ENCODE data around the gene DNAJC15.
"Not testable (repeated sequence)": the region's sequence is repeated elsewhere in the genome, so short reads cannot be mapped to it uniquely, and the experiment has no call there.

Gene DNAJC15

DNA sequence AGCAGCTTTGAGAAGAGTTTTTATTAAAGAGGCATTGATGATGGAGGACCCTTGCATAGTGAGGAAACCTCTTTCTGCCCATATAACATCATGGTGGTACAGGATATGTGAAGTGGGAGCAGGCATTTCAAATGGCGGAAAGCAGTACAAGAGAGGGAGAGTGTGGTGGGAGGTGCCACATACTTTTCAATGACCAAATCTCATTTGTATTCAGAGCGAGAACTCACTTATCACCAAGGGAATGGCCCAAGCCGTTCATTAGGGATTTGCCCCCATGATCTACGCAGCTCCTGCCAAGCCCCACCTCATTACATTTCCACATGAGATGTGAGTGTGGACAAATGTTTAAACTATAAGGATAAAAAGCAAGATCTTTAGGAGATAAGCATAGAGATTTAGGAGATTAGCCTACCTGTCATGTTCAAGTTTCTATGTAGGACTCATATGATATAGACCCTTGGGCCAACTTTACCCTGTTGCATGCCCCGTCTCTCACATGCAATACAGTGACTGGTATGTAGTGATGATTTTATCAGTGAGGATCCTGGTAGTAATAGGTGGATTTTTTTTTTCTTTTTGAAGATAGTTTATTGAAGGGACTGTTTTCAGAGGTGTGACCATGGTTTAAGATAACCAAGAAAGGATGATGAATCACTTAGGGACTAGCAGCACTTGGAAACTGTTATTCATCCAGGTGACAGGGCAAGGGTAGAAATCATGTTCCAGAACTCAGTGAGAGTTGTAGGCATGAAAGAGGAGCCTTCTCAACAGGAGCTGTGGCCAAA lies 38.3 kb downstream of the DNAJC15 start:
- peaks cover 3% of the 10 kb centered on the region for H3K79me2 ChIP-seq
- TF ChIP-seq, protein P1, sequence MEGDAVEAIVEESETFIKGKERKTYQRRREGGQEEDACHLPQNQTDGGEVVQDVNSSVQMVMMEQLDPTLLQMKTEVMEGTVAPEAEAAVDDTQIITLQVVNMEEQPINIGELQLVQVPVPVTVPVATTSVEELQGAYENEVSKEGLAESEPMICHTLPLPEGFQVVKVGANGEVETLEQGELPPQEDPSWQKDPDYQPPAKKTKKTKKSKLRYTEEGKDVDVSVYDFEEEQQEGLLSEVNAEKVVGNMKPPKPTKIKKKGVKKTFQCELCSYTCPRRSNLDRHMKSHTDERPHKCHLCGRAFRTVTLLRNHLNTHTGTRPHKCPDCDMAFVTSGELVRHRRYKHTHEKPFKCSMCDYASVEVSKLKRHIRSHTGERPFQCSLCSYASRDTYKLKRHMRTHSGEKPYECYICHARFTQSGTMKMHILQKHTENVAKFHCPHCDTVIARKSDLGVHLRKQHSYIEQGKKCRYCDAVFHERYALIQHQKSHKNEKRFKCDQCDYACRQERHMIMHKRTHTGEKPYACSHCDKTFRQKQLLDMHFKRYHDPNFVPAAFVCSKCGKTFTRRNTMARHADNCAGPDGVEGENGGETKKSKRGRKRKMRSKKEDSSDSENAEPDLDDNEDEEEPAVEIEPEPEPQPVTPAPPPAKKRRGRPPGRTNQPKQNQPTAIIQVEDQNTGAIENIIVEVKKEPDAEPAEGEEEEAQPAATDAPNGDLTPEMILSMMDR (IDR thresholded peaks at IDR 0.05) = no peak
- no peaks in the 10 kb centered on the region for H3K36me3 ChIP-seq (ENCODE audit: control insufficient read depth, insufficient read depth, low read length)
- H3K4me1 ChIP-seq = no peaks in the 10 kb centered on the region
- H3K9me3 ChIP-seq (ENCODE audit: control insufficient read depth, low read length) = no peaks in the 10 kb centered on the region
- H3K9ac ChIP-seq = no peak overlapping the region
- no peak overlapping the region for H3K4me3 ChIP-seq (ENCODE audit: low read depth, low read length)
- no peak overlapping the region for H2AFZ ChIP-seq
- no peak overlapping the region for H3K4me2 ChIP-seq (ENCODE audit: low read length)
- no peaks in the 10 kb centered on the region for H3K27me3 ChIP-seq (ENCODE audit: control insufficient read depth, insufficient read depth, low read length)
- H3K27ac ChIP-seq = no peak overlapping the region

DNA sequence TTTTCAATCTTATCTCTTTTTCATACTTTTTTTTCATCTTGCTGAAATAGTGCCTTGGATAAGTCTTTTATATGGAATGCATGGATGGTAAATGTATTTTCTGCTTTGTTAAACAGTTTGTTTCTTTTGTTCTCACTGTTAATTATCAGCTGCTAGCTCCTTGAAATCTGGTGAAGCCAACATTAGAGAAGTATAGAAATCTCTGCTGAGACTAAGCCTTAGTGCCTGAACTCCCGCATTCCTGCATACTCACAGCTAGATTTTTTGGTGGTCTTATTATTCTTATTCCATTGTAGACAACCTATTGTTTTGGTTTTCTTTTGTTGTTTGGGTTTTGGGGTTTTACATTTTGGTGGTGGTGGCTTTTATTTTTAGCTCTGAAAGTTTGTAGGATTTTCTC lies 48.4 kb downstream of the DNAJC15 start:
- H2AFZ ChIP-seq = no peak overlapping the region
- no peak overlapping the region for H3K4me2 ChIP-seq (ENCODE audit: low read length)
- no peaks in the 10 kb centered on the region for H3K36me3 ChIP-seq (ENCODE audit: control insufficient read depth, insufficient read depth, low read length)
- H3K79me2 ChIP-seq = no peaks in the 10 kb centered on the region
- no peak overlapping the region for H3K9ac ChIP-seq
- H3K27me3 ChIP-seq (ENCODE audit: control insufficient read depth, insufficient read depth, low read length) = no peaks in the 10 kb centered on the region
- TF ChIP-seq, protein P1 (IDR thresholded peaks at IDR 0.05) = no peak
- no peak overlapping the region for H3K27ac ChIP-seq
- H3K4me3 ChIP-seq (ENCODE audit: low read depth, low read length) = no peak overlapping the region
- H3K4me1 ChIP-seq = no peaks in the 10 kb centered on the region
- no peaks in the 10 kb centered on the region for H3K9me3 ChIP-seq (ENCODE audit: control insufficient read depth, low read length)

DNA sequence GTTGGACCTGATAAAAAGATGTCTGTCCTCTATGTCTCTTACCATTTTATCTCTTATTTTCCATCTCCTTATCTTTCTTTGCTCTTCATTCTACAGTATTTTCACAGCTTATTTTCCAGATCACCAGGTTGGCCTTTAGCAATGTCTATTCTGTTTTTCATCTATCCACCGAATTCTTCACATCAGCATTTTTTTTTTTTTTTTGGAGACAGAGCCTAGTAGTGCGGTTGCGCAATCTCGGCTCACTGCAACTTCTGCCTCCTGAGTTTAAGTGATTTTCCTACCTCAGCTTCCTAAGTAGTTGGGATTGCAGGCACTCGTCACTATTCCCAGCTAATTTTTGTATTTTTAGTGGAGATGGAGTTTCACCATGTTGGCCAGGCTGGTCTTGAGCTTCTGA lies 49.0 kb downstream of the DNAJC15 start:
- no peak overlapping the region for H2AFZ ChIP-seq

DNA sequence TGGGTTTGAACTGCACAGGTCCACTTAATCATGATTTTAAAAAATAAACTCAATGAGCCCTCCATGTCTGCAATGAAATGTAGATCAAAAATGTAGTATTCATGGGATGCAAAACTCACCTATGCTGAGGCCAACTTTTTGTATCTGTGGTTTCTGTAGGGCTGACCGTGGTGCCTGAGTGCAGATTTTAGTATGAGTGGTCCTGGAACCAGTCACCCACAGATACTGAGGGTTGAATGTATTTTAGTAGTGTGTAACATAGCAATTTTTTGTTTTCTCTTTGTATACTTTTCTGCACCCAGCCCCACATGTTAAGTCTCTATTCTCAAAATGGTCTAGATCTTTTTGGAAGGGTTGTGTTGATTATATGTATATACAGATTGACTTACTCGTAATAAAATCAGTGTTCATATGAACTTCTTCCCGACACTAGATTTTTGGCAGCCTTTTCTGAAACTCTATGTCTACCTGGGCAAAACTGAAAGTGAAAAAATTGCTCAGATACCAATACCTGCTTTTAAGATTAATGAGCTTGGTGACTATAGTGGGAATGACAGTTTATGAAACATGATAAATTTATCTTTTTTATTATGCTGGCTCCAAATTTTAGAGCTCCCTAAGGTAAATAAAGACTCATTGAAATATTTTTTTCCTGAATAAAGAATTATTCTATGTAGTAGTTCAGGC lies 51.6 kb downstream of the DNAJC15 start:
- Histone ChIP-seq H3K4me2 (ENCODE audit: low read length) (no peak overlapping the region), H3K9me3 (ENCODE audit: control insufficient read depth, low read length) (no peaks in the 10 kb centered on the region), H3K36me3 (ENCODE audit: control insufficient read depth, insufficient read depth, low read length) (no peaks in the 10 kb centered on the region), H3K9ac (no peak overlapping the region), H2AFZ (no peak overlapping the region), H3K79me2 (no peaks in the 10 kb centered on the region), H3K4me1 (no peaks in the 10 kb centered on the region), H3K27ac (no peak overlapping the region), H3K4me3 (ENCODE audit: low read depth, low read length) (no peak overlapping the region), H3K27me3 (ENCODE audit: control insufficient read depth, insufficient read depth, low read length) (no peaks in the 10 kb centered on the region)
- TF ChIP-seq, protein P1 (IDR thresholded peaks at IDR 0.05) = no peak

More for the DNA sequence above, 49.0 kb downstream of the DNAJC15 start:
- Histone ChIP-seq H3K4me3 (ENCODE audit: low read depth, low read length) (no peak overlapping the region), H3K4me2 (ENCODE audit: low read length) (no peak overlapping the region), H3K9me3 (ENCODE audit: control insufficient read depth, low read length) (no peaks in the 10 kb centered on the region), H3K27me3 (ENCODE audit: control insufficient read depth, insufficient read depth, low read length) (no peaks in the 10 kb centered on the region), H3K27ac (no peak overlapping the region), H3K9ac (no peak overlapping the region), H3K4me1 (no peaks in the 10 kb centered on the region), H3K79me2 (no peaks in the 10 kb centered on the region), H3K36me3 (ENCODE audit: control insufficient read depth, insufficient read depth, low read length) (no peaks in the 10 kb centered on the region)
- TF ChIP-seq, protein P1 (IDR thresholded peaks at IDR 0.05) = no peak

DNA sequence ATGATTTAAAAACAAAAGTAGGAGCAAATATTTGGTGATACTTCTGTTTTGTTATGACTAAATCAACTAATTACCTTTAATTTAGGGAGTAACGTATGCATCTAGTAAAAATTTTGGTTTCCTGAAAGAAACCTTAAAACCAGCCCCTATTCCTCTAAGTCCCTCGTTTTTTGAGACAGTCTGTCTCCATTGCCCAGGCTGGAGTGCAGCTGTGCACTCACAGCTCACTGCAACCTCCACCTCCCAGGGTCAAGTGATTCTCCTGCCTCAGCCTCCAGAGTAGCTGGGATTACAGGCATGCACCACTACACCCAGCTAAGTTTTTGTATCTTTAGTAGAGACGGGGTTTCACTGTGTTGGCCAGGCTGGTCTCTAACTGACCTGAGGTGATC lies 52.1 kb downstream of the DNAJC15 start:
- H3K4me3 ChIP-seq (ENCODE audit: low read depth, low read length); H3K27ac ChIP-seq; H3K4me1 ChIP-seq: not testable (repeated sequence)

More for the DNA sequence above, 52.1 kb downstream of the DNAJC15 start:
- not testable (repeated sequence) for H3K36me3 ChIP-seq (ENCODE audit: control insufficient read depth, insufficient read depth, low read length); H3K79me2 ChIP-seq; H3K27me3 ChIP-seq (ENCODE audit: control insufficient read depth, insufficient read depth, low read length); H2AFZ ChIP-seq; H3K9ac ChIP-seq; H3K4me2 ChIP-seq (ENCODE audit: low read length); H3K9me3 ChIP-seq (ENCODE audit: control insufficient read depth, low read length)

Measured in parathyroid adenoma (tissue), 2 donors.